ENCODE measurements around the gene NAT14. TPM values are rescaled to one million over a fixed set of nuclear protein-coding genes. Genes with fewer than 3 reads are reported as not detected.
A peak's percentile ranks its signal among the peaks of the same experiment; 100 is the strongest.

The NAT14 gene
- total RNA-seq, 2 experiments from 2014 or later = 10.5 to 14.7 TPM

DNA sequence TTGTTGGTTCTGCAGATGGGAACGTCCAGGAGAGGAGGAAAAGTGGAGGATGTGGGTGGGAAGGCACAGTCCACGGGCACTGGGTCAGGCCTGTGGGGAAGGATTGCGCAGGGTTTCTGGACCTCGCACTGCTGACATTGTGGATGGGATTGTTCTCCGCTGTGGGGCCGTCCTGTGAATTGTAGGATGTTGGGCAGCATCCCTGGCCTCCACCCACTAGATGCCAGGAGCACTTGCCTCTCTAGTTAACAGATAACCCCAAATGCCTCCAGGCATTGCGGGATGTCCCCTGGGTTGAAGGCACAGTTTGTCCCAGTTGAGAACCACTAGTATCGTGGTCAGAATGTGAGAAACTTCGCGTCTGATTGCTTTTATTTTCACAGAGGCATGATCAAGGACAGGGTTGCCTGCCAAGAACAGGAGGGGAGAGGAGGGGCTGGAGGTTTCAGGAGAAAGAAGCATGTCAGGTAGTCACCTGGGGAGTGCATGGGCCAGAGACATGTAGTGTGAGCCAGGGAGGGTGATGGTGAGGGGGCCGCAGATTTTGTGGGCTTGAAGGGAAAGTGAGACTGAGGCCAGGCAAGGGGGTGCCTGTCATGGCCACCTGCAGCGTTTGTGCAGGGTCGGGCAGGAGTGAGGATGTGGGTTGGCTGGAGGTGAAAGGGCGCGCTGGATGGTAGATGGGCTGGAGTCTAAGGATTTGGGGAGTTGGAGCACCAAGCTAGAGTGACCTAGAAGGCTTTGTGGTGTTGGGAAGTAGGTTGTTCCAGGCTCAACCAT, 5.3 kb upstream of the NAT14 start:
- TF ChIP-seq, protein P1, sequence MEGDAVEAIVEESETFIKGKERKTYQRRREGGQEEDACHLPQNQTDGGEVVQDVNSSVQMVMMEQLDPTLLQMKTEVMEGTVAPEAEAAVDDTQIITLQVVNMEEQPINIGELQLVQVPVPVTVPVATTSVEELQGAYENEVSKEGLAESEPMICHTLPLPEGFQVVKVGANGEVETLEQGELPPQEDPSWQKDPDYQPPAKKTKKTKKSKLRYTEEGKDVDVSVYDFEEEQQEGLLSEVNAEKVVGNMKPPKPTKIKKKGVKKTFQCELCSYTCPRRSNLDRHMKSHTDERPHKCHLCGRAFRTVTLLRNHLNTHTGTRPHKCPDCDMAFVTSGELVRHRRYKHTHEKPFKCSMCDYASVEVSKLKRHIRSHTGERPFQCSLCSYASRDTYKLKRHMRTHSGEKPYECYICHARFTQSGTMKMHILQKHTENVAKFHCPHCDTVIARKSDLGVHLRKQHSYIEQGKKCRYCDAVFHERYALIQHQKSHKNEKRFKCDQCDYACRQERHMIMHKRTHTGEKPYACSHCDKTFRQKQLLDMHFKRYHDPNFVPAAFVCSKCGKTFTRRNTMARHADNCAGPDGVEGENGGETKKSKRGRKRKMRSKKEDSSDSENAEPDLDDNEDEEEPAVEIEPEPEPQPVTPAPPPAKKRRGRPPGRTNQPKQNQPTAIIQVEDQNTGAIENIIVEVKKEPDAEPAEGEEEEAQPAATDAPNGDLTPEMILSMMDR (IDR thresholded peaks at IDR 0.05) = no peak
- Mint-ChIP-seq H3K27me3 (no peaks in the 10 kb centered on the region), H3K36me3 (ENCODE audit: low read depth) (peaks cover 12% of the 10 kb centered on the region), H3K9me3 (no peaks in the 10 kb centered on the region), H3K4me1 (ENCODE audit: low read depth) (peaks cover 38% of the 10 kb centered on the region), H3K4me3 (peak overlapping the region; percentile 7), H3K27ac (no peak overlapping the region)
- intact Hi-C loops (cut with DNase I, micrococcal nuclease) = loop anchor here in 1 of 2 experiments (5.0 to 10.0 kb wide), 2 partner anchors 835 to 1017 kb away; partner anchors contain the start of genes LENG9 and ZSCAN5A
- ChIA-PET CTCF (interaction anchor here (1.5 kb wide), 1 partner anchor 24 kb away, joined by 6 read pairs; no protein-coding TSS in a partner anchor), POLR2A (no interaction called here)
- H3K27me3 ChIP-seq (ENCODE audit: control insufficient read depth in 1 of 2, insufficient read depth in 2 of 2, low read length in 2 of 2) = no peaks in the 10 kb centered on the region
- ATAC-seq (ENCODE audit: poor library complexity) = no peak
- no peak overlapping the region for H3K27ac ChIP-seq (ENCODE audit: low read depth in 1 of 2, low read length in 2 of 2)
- peaks cover 42% of the 10 kb centered on the region for H3K4me1 ChIP-seq (ENCODE audit: insufficient read depth, low read length)
- H3K36me3 ChIP-seq (ENCODE audit: insufficient read depth, low read length) = peaks cover 8% of the 10 kb centered on the region
- H3K9me3 ChIP-seq (ENCODE audit: control insufficient read depth in 1 of 2, insufficient read depth in 1 of 2, low read length in 2 of 2) = no peaks in the 10 kb centered on the region
- no peak overlapping the region for H3K4me3 ChIP-seq (ENCODE audit: low read length)
- DNase-seq = no peak

DNA sequence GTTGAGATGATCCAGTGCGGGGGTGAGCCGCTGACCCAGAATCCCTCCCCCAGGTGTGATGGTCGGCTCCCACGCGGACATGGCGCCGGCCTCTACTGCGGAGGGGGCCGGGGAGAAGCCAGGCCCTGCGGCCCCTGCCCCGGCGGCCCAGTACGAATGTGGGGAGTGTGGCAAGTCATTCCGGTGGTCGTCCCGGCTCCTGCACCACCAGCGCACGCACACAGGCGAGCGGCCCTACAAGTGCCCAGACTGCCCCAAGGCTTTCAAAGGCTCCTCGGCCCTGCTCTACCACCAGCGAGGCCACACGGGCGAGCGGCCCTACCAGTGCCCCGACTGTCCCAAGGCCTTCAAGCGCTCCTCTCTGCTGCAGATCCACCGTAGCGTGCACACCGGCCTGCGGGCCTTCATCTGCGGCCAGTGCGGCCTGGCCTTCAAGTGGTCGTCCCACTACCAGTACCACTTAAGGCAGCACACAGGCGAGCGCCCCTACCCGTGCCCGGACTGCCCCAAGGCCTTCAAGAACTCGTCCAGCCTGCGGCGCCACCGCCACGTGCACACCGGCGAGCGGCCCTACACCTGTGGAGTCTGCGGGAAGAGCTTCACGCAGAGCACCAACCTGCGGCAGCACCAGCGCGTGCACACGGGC, 3.7 kb upstream of the NAT14 start:
- Histone ChIP-seq H3K4me1 (ENCODE audit: insufficient read depth, low read length) (peaks cover 45% of the 10 kb centered on the region), H3K27ac (ENCODE audit: low read depth in 1 of 2, low read length in 2 of 2) (no peak overlapping the region), H3K9me3 (ENCODE audit: control insufficient read depth in 1 of 2, insufficient read depth in 1 of 2, low read length in 2 of 2) (no peaks in the 10 kb centered on the region), H3K4me3 (ENCODE audit: low read length) (no peak overlapping the region), H3K27me3 (ENCODE audit: control insufficient read depth in 1 of 2, insufficient read depth in 2 of 2, low read length in 2 of 2) (no peaks in the 10 kb centered on the region), H3K36me3 (ENCODE audit: insufficient read depth, low read length) (peaks cover 8% of the 10 kb centered on the region)
- H3K4me3 Mint-ChIP-seq = no peak overlapping the region
- no peaks in the 10 kb centered on the region for H3K27me3 Mint-ChIP-seq
- ChIA-PET CTCF (no interaction called here), POLR2A (no interaction called here)
- intact Hi-C loops (cut with DNase I, micrococcal nuclease) = no loop called here
- TF ChIP-seq, protein P1 (IDR thresholded peaks at IDR 0.05) = no peak
- ATAC-seq (ENCODE audit: poor library complexity) (no peak), DNase-seq (no peak)
- no peaks in the 10 kb centered on the region for H3K9me3 Mint-ChIP-seq
- H3K4me1 Mint-ChIP-seq (ENCODE audit: low read depth) = peaks cover 42% of the 10 kb centered on the region
- H3K27ac Mint-ChIP-seq = no peak overlapping the region
- peaks cover 8% of the 10 kb centered on the region for H3K36me3 Mint-ChIP-seq (ENCODE audit: low read depth)

DNA sequence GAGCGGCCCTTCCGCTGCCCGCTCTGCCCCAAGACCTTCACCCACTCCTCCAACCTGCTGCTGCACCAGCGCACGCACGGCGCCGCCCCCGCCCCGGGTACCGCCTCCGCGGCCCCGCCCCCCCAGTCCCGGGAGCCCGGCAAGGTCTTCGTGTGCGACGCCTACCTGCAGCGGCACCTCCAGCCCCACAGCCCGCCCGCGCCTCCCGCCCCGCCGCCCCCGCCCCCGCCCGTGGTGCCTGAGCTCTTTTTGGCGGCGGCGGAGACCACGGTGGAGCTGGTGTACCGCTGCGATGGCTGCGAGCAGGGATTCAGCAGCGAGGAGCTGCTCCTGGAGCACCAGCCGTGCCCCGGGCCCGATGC, 3.2 kb upstream of the NAT14 start:
- Mint-ChIP-seq H3K27ac (no peak overlapping the region), H3K4me1 (ENCODE audit: low read depth) (peaks cover 40% of the 10 kb centered on the region), H3K27me3 (no peaks in the 10 kb centered on the region), H3K36me3 (ENCODE audit: low read depth) (peaks cover 6% of the 10 kb centered on the region), H3K4me3 (no peak overlapping the region), H3K9me3 (no peaks in the 10 kb centered on the region)
- intact Hi-C loops (cut with DNase I, micrococcal nuclease) = no loop called here
- ChIA-PET POLR2A (no interaction called here), CTCF (no interaction called here)
- no peaks in the 10 kb centered on the region for H3K27me3 ChIP-seq (ENCODE audit: control insufficient read depth in 1 of 2, insufficient read depth in 2 of 2, low read length in 2 of 2)
- DNase-seq (no peak), ATAC-seq (ENCODE audit: poor library complexity) (no peak)
- no peaks in the 10 kb centered on the region for H3K9me3 ChIP-seq (ENCODE audit: control insufficient read depth in 1 of 2, insufficient read depth in 1 of 2, low read length in 2 of 2)
- H3K36me3 ChIP-seq (ENCODE audit: insufficient read depth, low read length) = peaks cover 8% of the 10 kb centered on the region
- H3K4me1 ChIP-seq (ENCODE audit: insufficient read depth, low read length) = peaks cover 45% of the 10 kb centered on the region
- no peak overlapping the region for H3K4me3 ChIP-seq (ENCODE audit: low read length)
- TF ChIP-seq, protein P1 (IDR thresholded peaks at IDR 0.05) = no peak
- H3K27ac ChIP-seq (ENCODE audit: low read depth in 1 of 2, low read length in 2 of 2) = no peak overlapping the region
